GM18507 (cell line): ENCODE results near the gene NUP210.

ENCODE experiments used
- DNase-seq: peaks from one replicate; pipeline ENCODE4 v3.0.0; 2011; ENCODE audit warnings: low read depth; ENCODE audit not compliant: insufficient read length; ENCODE audit errors: extremely low spot score
- FAIRE-seq: peaks from 2 replicates; lab custom pipeline; 2011; peaks lifted over from hg19 to GRCh38; lab: Jason Lieb, UNC

Gene NUP210

DNA sequence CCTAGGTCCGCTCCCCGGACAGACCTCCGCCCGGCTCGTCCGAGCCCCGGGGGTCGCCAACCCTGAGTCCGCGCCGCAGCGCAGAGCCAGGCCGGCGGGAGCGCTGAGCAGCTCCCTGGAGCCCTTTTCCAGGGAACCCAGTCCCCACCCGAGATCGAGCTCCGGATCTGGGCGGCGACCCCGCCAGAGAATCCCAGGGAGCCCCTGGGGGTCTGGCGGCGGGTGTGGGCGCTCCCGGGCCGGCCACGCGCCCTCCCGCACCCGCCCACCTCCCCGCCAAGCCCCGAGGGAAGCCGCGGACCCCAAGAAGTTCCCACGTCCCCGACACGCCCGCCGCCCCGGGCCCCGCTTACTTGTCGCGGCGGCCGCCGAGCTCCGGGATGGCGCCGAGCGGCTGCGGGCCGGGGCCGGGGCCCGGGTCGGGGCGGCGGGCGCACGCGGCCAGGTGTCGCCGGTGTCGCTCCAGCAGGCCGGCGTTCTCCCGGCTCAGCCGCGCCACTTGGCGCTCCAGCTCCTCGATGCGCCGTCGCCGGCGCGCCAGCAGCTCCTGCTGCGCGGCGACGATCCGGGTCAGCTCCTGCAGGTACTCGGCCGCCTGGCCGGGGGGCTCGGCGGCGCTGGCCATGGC, 137.7 kb downstream of the NUP210 start:
- no peak for FAIRE-seq
- DNase-seq = no peak

DNA sequence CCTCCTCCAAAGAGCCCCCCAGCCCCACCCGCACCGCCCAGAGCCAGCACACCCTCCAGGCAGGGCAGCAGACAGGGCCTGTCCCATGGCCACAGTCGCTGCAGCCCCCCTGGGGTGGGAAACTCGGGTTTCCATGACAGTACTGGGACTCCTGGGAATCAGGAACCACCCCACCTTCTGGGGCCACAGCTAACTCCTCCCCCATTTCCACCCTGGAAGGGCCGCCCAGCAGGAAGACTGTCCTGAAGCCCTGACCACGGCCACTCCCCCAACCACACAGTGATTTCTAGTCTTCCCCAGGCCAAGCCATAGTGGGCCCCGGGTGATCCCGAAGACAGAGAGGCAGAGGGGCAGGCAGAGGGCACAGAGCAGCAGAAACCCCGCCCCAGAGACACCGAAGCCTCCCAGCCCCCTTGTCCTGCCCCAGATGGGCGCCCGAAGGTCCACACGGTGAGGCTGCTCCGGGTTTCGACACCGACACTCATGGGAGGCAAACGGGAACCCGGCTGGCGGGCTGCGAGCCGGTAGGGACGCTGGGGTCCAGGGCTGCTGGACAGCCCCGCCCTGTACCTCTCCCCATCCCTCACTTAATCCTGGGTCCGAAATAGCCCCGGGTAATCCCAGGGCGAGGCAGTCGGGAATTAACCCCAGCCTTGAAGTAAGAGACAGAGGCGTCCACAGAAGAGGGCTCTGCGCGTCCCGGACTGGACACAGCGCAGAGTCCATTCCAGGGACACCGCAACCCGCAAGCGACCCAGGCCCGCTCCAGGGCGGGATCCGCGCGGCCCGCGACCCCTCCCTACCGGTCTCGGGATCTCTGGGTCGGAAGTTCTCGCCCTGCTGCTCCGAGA, 138.4 kb downstream of the NUP210 start:
- no peak for DNase-seq
- FAIRE-seq = no peak

DNA sequence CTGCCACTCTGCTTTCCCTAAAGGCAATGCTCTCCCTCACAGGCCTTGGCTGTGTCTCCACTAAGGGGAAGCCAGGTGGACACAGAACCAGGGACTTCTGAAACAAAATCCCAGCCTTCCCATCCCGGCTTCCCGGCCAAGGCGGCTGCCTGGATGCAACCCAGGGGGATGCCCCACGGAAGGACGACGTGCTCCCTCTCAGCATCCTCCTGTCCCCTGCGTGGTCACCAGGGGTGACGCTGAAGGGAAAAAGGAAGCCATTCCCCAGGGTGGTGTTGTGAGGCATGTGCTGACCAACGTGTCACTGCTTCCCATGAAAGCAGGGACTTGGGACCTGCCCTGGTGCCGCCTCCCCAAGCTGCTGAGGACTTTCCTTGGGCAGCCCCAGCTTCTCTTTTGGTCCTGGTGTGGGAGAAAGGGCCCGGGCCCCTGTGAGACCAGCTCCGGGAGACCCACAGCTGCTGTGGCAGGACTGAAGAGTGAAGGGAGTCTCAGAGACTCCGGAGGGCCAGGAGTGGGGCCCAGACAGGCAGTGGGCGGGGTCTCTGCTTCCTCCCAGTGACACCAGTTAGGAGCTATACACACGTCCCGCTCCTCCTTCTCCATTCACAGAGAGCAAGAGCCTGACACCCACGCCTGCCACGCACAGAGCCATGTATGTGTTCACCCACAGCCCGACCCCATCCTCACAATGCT, 139.2 kb downstream of the NUP210 start:
- DNase-seq (no peak), FAIRE-seq (no peak)

DNA sequence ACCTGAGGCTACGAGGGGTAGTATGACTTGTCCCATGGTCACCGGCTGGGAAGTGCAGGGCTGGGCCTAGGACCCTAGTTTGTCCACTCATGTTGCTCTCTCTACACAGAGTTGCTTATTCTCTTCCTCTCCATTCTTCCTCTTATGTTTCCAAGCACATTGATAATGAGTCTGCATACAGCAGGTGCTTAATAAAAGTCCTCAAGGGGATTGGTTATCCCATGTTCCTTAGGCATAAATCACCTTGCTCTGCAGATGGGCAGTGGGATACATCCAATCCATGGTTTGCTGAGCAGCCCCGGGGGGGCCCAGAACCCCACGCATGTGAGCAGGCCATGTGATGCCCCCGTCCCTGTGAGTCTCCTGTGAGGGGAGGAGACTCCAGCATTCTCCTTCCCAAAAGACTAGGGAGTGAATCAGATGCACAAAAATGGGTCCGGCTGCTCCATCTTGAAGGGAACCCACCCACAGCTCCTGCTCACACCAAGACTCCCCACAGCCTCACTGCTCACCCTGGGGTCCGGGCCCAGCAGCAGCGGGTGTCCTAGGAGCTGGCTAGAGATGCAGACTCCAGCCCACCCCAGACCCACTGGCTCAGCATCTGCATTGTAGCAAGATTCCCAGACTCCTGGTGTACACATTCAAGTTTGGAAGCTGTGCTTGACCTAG, 139.9 kb downstream of the NUP210 start:
- DNase-seq = no peak
- no peak for FAIRE-seq

- FAIRE-seq (no peak), DNase-seq (no peak)
Observed at GRCh38 chr3:13279532-13279910, 140.6 kb downstream of the NUP210 start.

DNA sequence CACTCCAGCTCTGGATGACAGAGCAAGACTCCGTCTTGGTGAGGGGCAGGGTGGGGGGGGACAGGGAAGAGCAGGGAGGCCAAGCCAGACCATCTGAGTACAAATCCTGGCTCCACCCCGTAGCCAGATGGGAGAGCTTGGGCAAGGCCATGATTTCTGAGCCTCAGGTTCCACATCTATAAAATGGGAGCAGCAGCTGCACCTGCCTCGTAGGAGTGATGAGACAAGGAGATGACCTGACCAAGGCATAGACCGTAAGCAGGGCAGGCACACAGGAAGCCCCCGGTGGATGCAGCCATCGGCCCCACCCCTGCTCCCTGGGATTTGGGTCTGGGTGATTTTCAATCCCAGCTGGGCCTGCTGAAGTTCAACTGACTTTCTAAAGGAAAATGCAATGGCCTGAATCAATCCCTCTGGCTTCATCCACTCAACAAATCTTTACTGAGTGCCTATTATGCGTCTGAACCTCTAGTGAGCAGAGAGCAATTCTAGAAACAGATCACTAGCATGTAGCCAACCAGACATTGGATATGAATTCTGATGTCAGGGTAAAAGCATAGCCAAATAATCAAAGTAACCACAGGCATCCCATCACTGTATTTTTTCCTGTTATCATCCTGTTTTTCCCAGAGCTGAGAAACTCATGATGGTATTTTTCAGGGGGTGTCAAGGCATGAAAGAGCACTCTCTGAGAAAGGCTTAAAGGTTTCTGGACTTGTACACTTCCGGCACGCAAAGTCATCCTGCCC, 141.2 kb downstream of the NUP210 start:
- FAIRE-seq (no peak), DNase-seq (no peak)

- FAIRE-seq (no peak), DNase-seq (no peak)
Observed at GRCh38 chr3:13277860-13278531, 142.1 kb downstream of the NUP210 start.

DNA sequence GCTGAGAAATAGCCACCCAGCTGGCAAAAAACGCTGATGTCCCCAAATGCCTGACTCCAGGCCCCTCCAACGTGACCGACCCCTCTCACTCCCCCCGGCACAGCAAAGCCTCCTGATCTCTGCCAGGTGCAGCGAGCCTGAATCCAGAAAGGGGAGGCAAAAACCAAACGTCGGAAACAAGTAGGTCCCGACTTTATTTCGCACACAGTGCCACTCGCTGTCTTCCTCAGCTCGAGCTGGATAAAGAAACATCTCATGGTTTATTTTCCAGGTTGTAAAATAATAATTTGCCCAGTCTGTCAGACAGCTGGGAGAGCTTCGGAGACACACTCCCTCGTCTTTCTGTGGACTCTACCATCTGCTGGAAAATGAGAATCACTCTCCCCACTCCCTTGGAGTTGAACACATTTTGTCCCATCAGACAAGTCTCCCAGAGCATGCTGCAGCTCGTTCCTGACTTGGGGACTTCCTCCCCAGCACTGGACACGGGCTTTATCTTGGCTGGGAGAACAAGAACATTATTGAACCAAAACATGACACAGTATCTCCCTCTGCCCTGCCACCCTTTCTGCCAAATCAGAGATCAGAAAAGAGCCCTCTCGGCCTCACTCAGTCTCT, 142.8 kb downstream of the NUP210 start:
- no peak for FAIRE-seq
- no peak for DNase-seq

DNA sequence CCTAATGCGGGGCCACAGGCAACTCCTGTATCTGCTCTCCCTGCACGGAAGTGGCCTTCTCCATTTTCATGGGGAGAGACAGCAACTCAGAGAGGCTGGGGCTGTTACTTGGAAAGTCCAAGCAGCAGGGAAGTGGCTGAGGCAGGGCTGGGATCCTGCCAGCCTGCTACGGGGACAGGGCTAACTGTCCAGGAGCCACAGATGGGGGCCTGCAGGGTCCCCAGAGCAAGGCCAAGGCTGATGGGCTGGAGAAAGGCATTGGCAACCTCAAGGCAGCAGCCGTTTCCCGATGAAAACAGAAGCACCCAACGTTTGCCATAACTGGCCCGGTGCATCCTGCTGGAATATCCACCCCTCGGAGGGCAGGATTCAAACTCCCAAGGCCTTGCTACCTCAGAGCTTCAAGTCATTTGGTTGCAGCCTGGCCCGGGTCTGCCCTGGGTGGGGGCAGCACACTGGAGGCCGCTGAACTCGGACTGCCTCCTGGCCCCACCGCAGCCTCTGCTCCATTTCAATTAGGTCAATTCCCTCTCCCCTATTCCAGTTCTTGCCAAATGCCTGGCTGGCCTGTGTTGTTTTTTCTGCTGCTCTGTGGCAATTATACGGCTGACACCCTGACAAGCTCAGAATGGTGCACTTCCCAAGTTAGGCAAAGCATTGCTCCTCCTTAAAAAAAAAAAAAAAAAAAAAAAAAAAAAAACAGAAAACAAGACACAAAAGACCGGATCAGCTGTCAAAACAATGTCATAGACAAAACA, 143.5 kb downstream of the NUP210 start:
- FAIRE-seq = no peak
- no peak for DNase-seq

DNA sequence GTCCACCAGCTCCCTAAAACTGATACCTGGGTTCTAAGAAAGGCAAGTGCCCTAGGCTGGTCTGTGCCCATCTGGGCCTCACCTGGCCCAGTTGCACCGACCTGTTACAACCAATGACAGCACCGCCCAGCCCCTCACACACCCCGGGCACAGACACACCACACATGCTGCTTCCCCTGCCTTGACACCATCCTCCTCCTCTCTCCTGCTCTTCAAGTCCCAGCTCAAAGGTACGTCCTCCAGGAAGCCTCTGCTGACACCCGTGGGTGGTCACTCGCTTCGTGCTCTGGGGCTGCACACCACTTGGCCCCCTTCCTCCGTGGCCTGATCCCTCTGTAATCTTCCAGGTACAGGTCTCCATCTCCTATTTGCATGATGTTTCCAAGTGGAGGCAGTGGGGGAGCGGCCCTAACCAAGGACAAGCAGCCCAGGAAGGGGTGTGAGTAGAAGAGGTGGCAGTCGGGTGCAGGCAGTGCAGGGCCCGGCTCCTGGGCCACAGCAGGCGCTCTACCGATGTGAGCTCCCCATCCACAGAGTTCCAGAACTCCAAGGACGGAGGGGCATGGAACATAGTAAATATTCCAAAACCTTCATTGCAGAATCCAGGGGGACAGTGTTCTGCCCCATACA, 144.6 kb downstream of the NUP210 start:
- FAIRE-seq = no peak
- no peak for DNase-seq

DNA sequence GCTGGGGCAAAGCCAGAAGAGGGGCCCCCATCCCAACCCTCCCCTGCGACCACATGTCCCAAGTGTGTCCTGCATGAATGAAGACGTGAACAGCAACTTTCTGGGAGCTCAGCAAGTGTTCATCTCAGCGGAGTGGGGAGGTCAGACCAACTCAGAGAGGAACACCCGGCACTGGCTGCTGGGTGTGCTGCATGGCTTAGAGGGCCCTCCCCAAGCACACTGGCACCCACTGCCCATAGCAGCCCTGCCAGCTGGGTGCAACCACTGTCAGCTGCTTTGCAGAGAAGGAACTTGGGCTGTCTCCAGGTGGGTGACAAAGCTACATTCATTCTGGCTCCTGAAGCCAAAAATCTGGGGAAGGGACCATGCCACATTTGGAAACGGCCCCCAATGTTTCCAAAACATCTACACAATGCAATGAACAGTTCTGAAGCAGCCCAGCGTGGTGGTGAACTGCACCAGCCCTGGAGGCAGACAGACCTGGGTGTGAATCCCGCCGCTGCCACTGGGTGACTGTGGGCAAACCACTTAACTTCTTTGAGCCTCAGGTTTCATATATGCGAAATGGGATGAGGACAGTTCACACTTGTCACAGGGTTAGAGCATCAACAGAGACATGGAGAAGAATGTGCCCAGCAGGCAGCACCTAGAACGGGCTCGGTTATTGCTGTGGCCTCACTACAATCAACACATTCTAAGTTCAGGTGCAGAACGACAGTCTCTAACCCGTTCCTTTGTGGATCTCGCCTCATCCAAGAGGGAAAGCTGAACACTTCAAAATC, 145.4 kb downstream of the NUP210 start:
- no peak for DNase-seq
- no peak for FAIRE-seq

DNA sequence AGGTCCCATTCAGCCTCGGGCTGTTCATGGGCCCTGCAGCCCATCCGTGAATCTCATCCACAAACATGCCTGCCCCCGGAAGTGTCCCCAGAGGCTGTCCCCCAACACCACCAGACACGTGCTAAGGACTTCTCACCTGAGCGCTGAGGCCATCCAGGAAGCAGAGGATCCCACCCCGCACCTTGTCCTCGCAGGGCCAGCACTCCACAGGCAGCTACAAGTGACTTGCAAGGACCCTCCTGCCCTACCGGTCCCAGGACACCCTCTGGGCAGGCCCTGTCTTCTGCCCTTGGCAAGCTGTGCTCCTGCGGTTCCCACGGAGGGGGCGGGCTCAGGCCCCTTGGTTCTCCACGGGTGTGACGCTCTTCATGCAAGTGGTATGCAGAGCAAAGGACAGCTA, 146.0 kb downstream of the NUP210 start:
- DNase-seq (no peak), FAIRE-seq (no peak)

GRCh38 chr3:13273604-13274105, 146.5 kb downstream of the NUP210 start:
- DNase-seq (no peak), FAIRE-seq (no peak)

- FAIRE-seq (no peak), DNase-seq (no peak)
Observed at GRCh38 chr3:13272831-13273603, 147.1 kb downstream of the NUP210 start.

GRCh38 chr3:13269711-13270378, 150.3 kb downstream of the NUP210 start:
- DNase-seq (no peak), FAIRE-seq (no peak)
